Left ventricle myocardium superior (tissue), 1 donor: Measurements from ENCODE around the gene ANXA9. TPM values are rescaled to one million over a fixed set of nuclear protein-coding genes. Genes with fewer than 3 reads are reported as not detected.

Experiments
- ATAC-seq: fragments of 200-7000 bp; cut with Tn5 transposase; one replicate; pipeline ENCODE4 v1.9.1; 2020; ENCODE audit warnings: mild to moderate bottlenecking, moderate library complexity
- DNase-seq: peaks from one replicate; pipeline ENCODE4 v3.0.0-alpha.2; 2020
- intact Hi-C: fragments of 100-400 bp; cut with micrococcal nuclease; formaldehyde crosslinking; loops from one replicate; pipeline ENCODE4 v1.11.0; 2022
- total RNA-seq: library from RNA; stranded (reverse); fragmentation: NEBNext Ultra II Directional; extraction: Animal tissue kit (Norgen Biotek cat#: 25700); gene quantifications from one replicate; pipeline ENCODE4 v1.2.1, GENCODE V29; 2021
- donor health status: DM: no; HTN: yes; CAD: no; lungs with severe emphysema.

Gene ANXA9
- total RNA-seq, 1 donor from 2014 or later: 0.27 TPM

- ATAC-seq: no peak
- intact Hi-C loops: no loop called here
- DNase-seq: no peak
Observed at GRCh38 chr1:150999926-151000325, 17.8 kb downstream of the ANXA9 start.

GRCh38 chr1:151000408-151000807 lies 18.3 kb downstream of the ANXA9 start:
- intact Hi-C loops: no loop called here
- ATAC-seq: no peak
- DNase-seq: no peak

- intact Hi-C loops: no loop called here
Observed at GRCh38 chr1:151001602-151002001, 19.5 kb downstream of the ANXA9 start.

GRCh38 chr1:151002051-151002450 lies 20.0 kb downstream of the ANXA9 start:
- DNase-seq (no peak), ATAC-seq (no peak)
- intact Hi-C loops: no loop called here

More at GRCh38 chr1:151001602-151002001, 19.5 kb downstream of the ANXA9 start:
- DNase-seq (no peak), ATAC-seq (no peak)

GRCh38 chr1:151002611-151003010 lies 20.5 kb downstream of the ANXA9 start:
- DNase-seq (no peak), ATAC-seq (no peak)
- intact Hi-C loops: no loop called here

GRCh38 chr1:151003180-151003579 lies 21.1 kb downstream of the ANXA9 start:
- no peak for ATAC-seq

GRCh38 chr1:151005729-151006319 lies 23.7 kb downstream of the ANXA9 start:
- ATAC-seq: no peak
- DNase-seq: no peak
- intact Hi-C loops: no loop called here

More at GRCh38 chr1:151003180-151003579, 21.1 kb downstream of the ANXA9 start:
- intact Hi-C loops: no loop called here
- DNase-seq: no peak

GRCh38 chr1:151006327-151007052 lies 24.4 kb downstream of the ANXA9 start, which contains the start of gene MINDY1:
Gene MINDY1, minus strand, starts transcription at chr1:151006902. Its CDS starts 4,285 bp downstream, at chr1:151002617.
- intact Hi-C loops: no loop called here
- ATAC-seq (peak; percentile 78), DNase-seq (peak; percentile 65)

GRCh38 chr1:151007853-151008243 lies 25.8 kb downstream of the ANXA9 start:
- intact Hi-C loops: no loop called here
- DNase-seq: no peak

GRCh38 chr1:151008244-151009205 lies 26.4 kb downstream of the ANXA9 start, which contains the start of gene PRUNE1:
Gene PRUNE1, plus strand, starts transcription at chr1:151008449. Its CDS starts 184 bp downstream, at chr1:151008633.
- peak; percentile 88 for ATAC-seq
- intact Hi-C loops: no loop called here
- peak; percentile 98 for DNase-seq

More at GRCh38 chr1:151007853-151008243, 25.8 kb downstream of the ANXA9 start:
- ATAC-seq: no peak

GRCh38 chr1:151009206-151009587 lies 27.1 kb downstream of the ANXA9 start:
- no peak for DNase-seq
- intact Hi-C loops: no loop called here
- ATAC-seq: no peak

GRCh38 chr1:151009674-151010345 lies 27.7 kb downstream of the ANXA9 start:
- DNase-seq (no peak), ATAC-seq (no peak)
- intact Hi-C loops: no loop called here

GRCh38 chr1:151010346-151010726 lies 28.2 kb downstream of the ANXA9 start:
- no peak for ATAC-seq
- intact Hi-C loops: no loop called here
- DNase-seq: no peak

GRCh38 chr1:151011154-151011850 lies 29.2 kb downstream of the ANXA9 start:
- ATAC-seq: no peak
- no peak for DNase-seq
- intact Hi-C loops: no loop called here

GRCh38 chr1:151012684-151013471 lies 30.8 kb downstream of the ANXA9 start:
- intact Hi-C loops: no loop called here
- peak; percentile 55 for ATAC-seq
- peak; percentile 50 for DNase-seq

GRCh38 chr1:151013518-151013917 lies 31.4 kb downstream of the ANXA9 start:
- ATAC-seq (peak; percentile 86), DNase-seq (no peak)
- intact Hi-C loops: no loop called here

GRCh38 chr1:151024540-151025146 lies 42.6 kb downstream of the ANXA9 start:
- ATAC-seq (peak; percentile 79), DNase-seq (peak; percentile 82)
- intact Hi-C loops: no loop called here
